SK-N-MC (cell line): Measurements from ENCODE around the gene FNDC7.

Experiments
- DNase-seq: peaks from one replicate; pipeline ENCODE4 v3.0.0-alpha.2; 2011; ENCODE audit warnings: low read depth, low spot score
- H3K27ac ChIP-seq: fragments of 200-600 bp; sonication (generic); 2 replicates; pipeline ENCODE4 v1.5.1; 2016; ENCODE audit warnings: mixed run types
- H3K36me3 ChIP-seq: fragments of 200-600 bp; sonication (generic); 2 replicates; pipeline ENCODE4 v1.6.1; 2017; ENCODE audit warnings: antibody characterized with exemption, low read length, mixed read lengths; ENCODE audit not compliant: insufficient read depth
- H3K4me3 ChIP-seq: fragments of 200-600 bp; sonication (generic); 2 replicates; pipeline ENCODE4 v1.5.1; 2016
- H3K9ac ChIP-seq: fragments of 200-600 bp; sonication (generic); 2 replicates; pipeline ENCODE4 v1.8.0; 2017; ENCODE audit warnings: mixed run types, mixed read lengths; ENCODE audit not compliant: insufficient read length
- H3K9me3 ChIP-seq: fragments of 200-600 bp; sonication (generic); 2 replicates; pipeline ENCODE4 v1.6.1; 2017; ENCODE audit warnings: low read depth, mild to moderate bottlenecking, antibody characterized with exemption, low read length, moderate library complexity, mixed read lengths
- EZH2 ChIP-seq: fragments of 200-600 bp; sonication (generic); IDR thresholded peaks from one replicate; pipeline ENCODE4 v1.6.1; 2017; ENCODE audit warnings: antibody characterized with exemption
- FOXP2 ChIP-seq: optimal IDR thresholded peaks from 2 replicates; pipeline ENCODE3; 2011; ENCODE audit warnings: mild to moderate bottlenecking, moderate library complexity; ENCODE audit not compliant: insufficient read depth; ENCODE audit errors: extremely low read length, control extremely low read depth
- POLR2AphosphoS5 ChIP-seq: IDR thresholded peaks from 2 replicates; pipeline ENCODE4 v1.6.1; 2012; ENCODE audit warnings: mild to moderate bottlenecking, low read depth, low read length, borderline replicate concordance

The FNDC7 gene

DNA sequence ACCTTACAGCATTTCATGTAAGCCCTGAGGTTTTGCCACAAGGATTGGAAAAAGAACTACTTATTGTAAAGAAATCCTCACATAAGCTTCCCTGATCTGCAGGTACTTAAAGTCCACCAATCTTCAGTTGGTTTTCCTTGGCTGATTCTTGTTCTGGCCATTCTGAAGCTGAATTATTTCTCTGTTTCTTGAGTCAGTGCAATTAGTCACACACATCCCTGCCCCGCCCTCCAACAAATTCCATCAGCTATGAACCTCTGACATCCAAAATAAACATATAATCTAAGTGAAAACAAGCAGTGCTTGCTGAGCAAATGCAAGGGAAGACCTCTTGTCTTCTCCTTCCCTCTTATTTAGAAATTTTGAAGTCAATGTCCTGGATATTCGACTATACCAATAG, 8.2 kb upstream of the FNDC7 start:
- DNase-seq = no peak
- TF ChIP-seq FOXP2 (no peak), POLR2AphosphoS5 (no peak), EZH2 (no peak)
- peaks cover 25% of the 10 kb centered on the region for H3K36me3 ChIP-seq
- H3K9me3 ChIP-seq = no peaks in the 10 kb centered on the region
- no peak overlapping the region for H3K27ac ChIP-seq
- H3K9ac ChIP-seq = no peak overlapping the region
- H3K4me3 ChIP-seq = no peak overlapping the region

- TF ChIP-seq FOXP2 = no peak
- no peak for TF ChIP-seq POLR2AphosphoS5
- TF ChIP-seq EZH2 = no peak
- peaks cover 3% of the 10 kb centered on the region; the same call in 1 of the 2 replicates for H3K36me3 ChIP-seq
- H3K9me3 ChIP-seq = no peaks in the 10 kb centered on the region
- H3K27ac ChIP-seq = no peak overlapping the region
- no peak overlapping the region for H3K9ac ChIP-seq
- DNase-seq = no peak
- no peak overlapping the region for H3K4me3 ChIP-seq
These were observed 6.1 kb upstream of the FNDC7 start for GRCh38 chr1:108706643-108707042.

DNA sequence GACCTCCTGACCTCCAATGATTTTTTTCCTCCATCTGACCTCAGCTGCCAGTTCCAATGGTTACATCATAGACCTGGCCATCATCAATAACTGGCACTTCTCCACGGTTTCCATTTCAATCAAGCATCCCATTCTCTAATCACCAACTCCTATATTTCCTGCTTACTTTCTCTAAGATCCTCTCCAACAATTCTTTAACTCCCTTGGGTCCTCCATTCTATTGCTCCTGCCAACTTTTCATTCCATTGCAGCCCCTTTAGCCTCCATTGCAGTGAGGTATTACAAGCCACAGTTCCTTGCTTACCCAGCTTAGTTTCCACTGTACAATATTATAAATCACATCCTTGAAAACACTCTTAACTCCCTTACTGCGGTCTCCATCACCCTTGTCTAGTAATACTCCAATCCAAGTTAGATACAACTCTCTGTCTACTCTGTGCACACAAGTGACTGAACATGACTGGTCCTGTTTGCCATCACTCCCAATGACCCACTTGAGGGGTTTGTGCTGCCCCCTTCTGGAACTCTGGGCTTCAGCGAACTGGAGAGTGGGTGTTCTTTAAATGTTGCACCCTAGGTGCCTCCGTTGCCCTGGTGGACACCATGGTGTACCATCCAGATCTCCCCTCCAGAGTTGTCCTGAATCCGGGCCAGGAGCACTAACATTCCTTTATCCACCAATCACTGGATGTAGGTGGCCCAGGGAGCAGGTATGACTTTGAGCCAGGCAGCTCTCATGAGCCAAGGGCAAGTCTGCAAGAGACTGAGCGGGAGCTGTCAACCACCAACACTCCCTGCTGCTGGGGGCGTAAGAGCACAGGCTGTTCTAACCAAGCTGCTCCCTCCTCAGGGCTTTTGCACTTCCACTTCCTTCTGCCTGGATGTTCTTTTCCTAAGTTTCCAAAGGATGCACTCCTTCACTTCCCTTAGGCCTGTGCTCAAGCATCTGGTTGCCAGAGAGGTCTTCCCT, 3.7 kb upstream of the FNDC7 start:
- Histone ChIP-seq H3K36me3 (no peaks in the 10 kb centered on the region), H3K4me3 (no peak overlapping the region), H3K9me3 (no peaks in the 10 kb centered on the region), H3K9ac (no peak overlapping the region), H3K27ac (no peak overlapping the region)
- DNase-seq = no peak
- TF ChIP-seq POLR2AphosphoS5 (no peak), EZH2 (no peak), FOXP2 (no peak)

- Histone ChIP-seq H3K9ac (no peak overlapping the region), H3K36me3 (no peaks in the 10 kb centered on the region), H3K27ac (no peak overlapping the region), H3K4me3 (no peak overlapping the region), H3K9me3 (no peaks in the 10 kb centered on the region)
- DNase-seq = no peak
- TF ChIP-seq EZH2 = no peak
These were observed 3.2 kb downstream of the FNDC7 start for GRCh38 chr1:108715932-108716331.

GRCh38 chr1:108716437-108717230, 3.9 kb downstream of the FNDC7 start:
- no peak overlapping the region for H3K4me3 ChIP-seq
- no peak overlapping the region for H3K9ac ChIP-seq
- no peaks in the 10 kb centered on the region for H3K9me3 ChIP-seq
- no peak for DNase-seq
- H3K36me3 ChIP-seq = no peaks in the 10 kb centered on the region
- no peak overlapping the region for H3K27ac ChIP-seq
- TF ChIP-seq FOXP2 (no peak), POLR2AphosphoS5 (no peak), EZH2 (no peak)

DNA sequence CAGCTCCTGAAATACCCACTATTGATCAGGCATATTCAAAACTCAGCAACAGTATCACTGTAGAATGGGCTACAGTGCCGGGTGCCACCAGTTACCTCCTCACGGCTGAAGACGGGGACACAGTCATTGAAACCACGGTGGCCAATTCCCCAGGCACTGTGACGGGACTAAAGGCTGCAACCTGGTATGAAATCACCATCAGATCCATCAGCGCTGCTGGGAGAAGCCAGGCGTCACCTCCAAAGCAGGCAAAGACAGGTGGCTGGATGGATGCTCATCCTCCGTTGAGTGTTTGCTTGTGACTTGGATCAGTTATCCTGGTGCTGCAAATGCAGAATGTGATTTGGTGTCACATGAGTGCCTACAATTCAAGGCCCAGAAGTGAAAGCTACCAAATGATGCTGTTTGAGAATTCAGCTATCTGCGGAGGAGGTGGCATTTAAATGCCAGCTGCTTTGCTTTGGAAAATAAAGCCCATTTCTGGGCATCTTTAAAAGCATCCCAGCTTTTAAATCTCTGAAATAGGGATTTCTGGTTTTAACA, 5.1 kb downstream of the FNDC7 start:
- no peak overlapping the region for H3K27ac ChIP-seq
- H3K9ac ChIP-seq = no peak overlapping the region
- DNase-seq = no peak
- no peak overlapping the region for H3K4me3 ChIP-seq
- H3K36me3 ChIP-seq = no peaks in the 10 kb centered on the region
- no peaks in the 10 kb centered on the region for H3K9me3 ChIP-seq
- TF ChIP-seq FOXP2 (no peak), POLR2AphosphoS5 (no peak), EZH2 (no peak)

DNA sequence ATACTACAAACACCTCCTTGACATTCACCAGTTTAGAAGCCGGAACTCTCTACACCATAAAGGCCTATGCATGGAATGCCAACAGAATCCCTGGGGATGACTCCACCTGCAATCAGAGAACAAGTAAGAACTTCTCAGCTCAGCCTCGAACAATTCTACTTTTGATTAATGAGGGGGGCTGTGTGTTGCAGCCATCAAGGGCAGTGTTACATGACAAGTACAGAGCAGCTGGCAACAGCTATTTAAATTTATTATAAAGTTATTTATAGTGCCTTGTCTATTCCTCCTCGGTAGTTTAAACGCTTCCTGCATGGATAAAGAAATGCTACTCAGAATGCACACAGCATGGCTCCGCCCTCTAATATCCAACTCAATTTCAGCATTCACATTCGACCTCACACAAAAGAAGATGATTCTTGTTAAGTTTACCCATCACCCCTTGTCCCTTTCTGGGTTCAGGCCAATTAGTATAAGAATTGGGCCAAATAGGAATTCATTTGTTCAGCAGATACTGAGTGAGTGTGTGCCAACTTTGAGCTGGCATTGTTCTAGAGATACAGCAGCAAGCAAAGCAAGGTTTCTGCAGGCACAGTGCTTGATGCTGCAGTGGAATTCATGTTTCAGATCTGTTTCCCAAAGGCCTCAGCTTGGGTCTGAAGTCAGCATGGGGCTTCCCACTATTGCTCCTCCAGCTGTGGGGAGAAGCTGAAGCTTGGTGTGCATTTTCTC, 6.4 kb downstream of the FNDC7 start:
- DNase-seq = no peak
- Histone ChIP-seq H3K36me3 (no peaks in the 10 kb centered on the region), H3K4me3 (no peak overlapping the region), H3K9ac (no peak overlapping the region), H3K27ac (no peak overlapping the region), H3K9me3 (no peaks in the 10 kb centered on the region)
- TF ChIP-seq EZH2 = no peak
- no peak for TF ChIP-seq FOXP2
- TF ChIP-seq POLR2AphosphoS5 = no peak

DNA sequence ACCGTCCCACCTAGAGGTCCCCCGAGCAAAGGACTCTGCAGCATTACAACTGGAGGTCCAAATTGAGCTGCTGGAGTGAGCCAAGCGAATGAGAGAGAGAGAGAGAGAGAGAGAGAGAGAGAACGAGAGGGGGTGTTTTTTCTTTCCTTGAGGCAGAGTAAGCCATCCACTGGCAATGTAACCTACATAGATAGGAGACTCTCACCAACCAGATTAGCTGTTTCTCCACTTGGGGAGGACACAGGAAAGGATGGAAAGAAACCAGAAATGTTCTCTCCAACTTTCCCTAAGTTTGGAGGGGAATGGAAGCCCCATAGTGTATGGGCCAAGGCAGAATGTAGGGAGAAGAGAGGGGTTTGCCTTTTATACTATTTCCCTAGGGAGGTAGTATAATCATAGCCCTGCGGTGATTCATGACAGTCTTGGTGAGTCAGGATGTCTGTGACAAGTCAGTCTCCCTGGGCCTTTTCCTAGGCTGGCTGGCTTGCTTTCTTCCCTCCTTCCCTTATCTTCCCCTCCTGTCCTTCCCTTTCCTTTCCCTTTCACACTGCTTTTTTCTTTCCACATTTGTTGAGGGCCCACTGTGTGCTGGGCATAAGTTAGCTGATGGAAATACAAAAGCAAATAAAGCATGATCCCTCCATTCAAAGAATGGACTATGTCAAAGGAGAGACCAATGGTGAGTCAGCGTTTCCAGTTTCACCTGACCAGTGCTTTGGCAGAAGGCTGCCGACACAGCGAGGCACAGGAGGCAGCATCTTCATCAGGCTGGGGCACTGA, 7.1 kb downstream of the FNDC7 start:
- no peaks in the 10 kb centered on the region for H3K9me3 ChIP-seq
- no peak overlapping the region for H3K9ac ChIP-seq
- TF ChIP-seq FOXP2 = no peak
- TF ChIP-seq POLR2AphosphoS5 = no peak
- TF ChIP-seq EZH2 = no peak
- no peak for DNase-seq
- H3K4me3 ChIP-seq = no peak overlapping the region
- no peak overlapping the region for H3K27ac ChIP-seq
- H3K36me3 ChIP-seq = no peaks in the 10 kb centered on the region
